GM12865 (cell line): Measurements from ENCODE around the gene MYO1F.

ENCODE experiments used
- DNase-seq: peaks from one replicate; pipeline ENCODE4 v3.0.0; 2010; ENCODE audit warnings: low read depth
- H3K4me3 ChIP-seq: 2 replicates; pipeline ENCODE4 v1.5.1; 2011; ENCODE audit warnings: mild to moderate bottlenecking, low read depth, low read length, control low read depth
- CTCF ChIP-seq: IDR thresholded peaks from 2 replicates; pipeline ENCODE4 v1.5.1; 2011; ENCODE audit warnings: low read length, control low read depth, low read depth, inconsistent platforms; ENCODE audit not compliant: insufficient read depth; ENCODE audit errors: missing control alignments

MYO1F gene

DNA sequence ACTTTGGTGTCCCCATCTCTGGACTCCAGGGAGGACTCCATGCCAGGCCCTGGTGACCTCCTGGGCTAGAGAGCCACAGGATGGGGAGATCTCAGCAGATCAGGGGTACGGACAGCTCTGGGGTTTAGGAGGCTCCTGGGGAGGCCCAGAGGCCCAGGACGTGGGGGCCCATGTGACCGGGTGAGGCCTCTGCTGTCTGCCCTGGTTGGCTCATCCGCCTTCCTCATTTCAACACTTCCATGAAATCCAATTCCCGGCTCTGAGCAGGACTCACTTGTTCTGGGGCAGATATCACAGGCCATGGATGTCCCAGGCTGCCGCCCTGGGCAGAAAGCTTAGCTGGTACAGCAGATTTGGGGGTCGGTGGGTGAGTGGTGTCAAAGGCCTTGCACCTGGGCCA is 73.7 kb downstream of the MYO1F start:
- H3K4me3 ChIP-seq = no peak overlapping the region
- no peak for DNase-seq
- no peak for TF ChIP-seq CTCF

- TF ChIP-seq CTCF = no peak
- no peak overlapping the region for H3K4me3 ChIP-seq
- DNase-seq = no peak
Observed at GRCh38 chr19:8501981-8502380, 75.3 kb downstream of the MYO1F start.

- H3K4me3 ChIP-seq = no peak overlapping the region
- no peak for TF ChIP-seq CTCF
- DNase-seq = no peak
Observed at GRCh38 chr19:8501516-8501915, 75.7 kb downstream of the MYO1F start.

DNA sequence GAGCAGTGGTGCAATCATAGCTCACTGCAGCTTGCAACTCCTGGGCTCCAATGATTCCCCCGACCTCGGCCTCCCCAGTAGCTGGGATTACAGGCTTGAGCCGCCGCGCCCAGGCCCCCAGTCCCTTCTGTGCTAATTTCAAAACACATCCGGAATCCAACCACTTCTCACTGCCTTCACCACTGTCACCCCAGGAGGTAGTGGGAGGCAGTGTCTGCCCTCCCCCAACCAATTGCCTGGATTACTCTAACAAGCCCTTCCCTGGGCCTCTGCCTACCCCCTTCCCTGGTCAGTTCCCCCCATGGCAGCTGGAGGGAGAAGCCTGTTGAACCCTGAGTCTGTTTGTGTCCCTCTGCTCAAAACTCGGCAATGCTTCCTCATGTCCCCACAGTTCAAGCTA is 77.1 kb downstream of the MYO1F start:
- no peak for DNase-seq
- TF ChIP-seq CTCF = no peak
- no peak overlapping the region for H3K4me3 ChIP-seq

GRCh38 chr19:8499048-8499833 is 78.0 kb downstream of the MYO1F start:
- TF ChIP-seq CTCF = no peak
- H3K4me3 ChIP-seq = no peak overlapping the region
- DNase-seq = no peak

DNA sequence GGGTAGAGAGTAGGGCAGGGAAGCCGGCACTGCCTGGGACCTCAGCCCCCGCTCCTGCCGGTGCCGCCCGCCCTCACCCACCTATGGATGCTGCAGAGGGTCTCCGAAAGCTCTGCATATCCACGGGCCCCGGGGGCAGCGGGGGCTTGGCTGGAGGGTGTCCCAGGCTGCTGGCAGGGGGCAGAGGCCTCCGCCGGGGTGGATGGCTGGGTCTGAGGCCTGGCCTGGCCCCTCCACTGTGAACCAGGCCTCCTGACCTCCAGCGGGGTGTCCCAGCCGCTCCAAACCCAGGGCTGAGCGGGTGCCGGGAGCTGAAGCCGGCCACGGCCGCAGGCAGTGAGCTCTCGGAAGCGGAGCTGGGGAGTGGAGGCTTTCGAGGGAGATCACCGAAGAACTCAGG is 78.9 kb downstream of the MYO1F start:
- TF ChIP-seq CTCF = no peak
- no peak overlapping the region for H3K4me3 ChIP-seq
- DNase-seq = no peak

- H3K4me3 ChIP-seq = no peak overlapping the region
- no peak for DNase-seq
- no peak for TF ChIP-seq CTCF
Observed at GRCh38 chr19:8494158-8494557, 83.1 kb downstream of the MYO1F start.
